GM18505 (cell line): ENCODE results near the gene SLC4A1AP.

Experiments used
- ATAC-seq: cut with Tn5 transposase; IDR thresholded peaks from one replicate; pipeline ENCODE4 v1.9.1; 2021; ENCODE audit not compliant: unreplicated experiment
- POLR2A ChIP-seq: IDR thresholded peaks from 4 replicates; pipeline ENCODE4 v1.6.1; 2011; ENCODE audit warnings: borderline replicate concordance; ENCODE audit not compliant: insufficient read depth, insufficient read length; ENCODE audit errors: extremely low read depth

Gene SLC4A1AP

GRCh38 chr2:27729614-27730013 lies 65.9 kb downstream of the SLC4A1AP start:
- TF ChIP-seq POLR2A, result no peak
- ATAC-seq, result no peak

- TF ChIP-seq POLR2A, result no peak
- no peak for ATAC-seq
Measured at GRCh38 chr2:27730261-27730662, 66.6 kb downstream of the SLC4A1AP start.

GRCh38 chr2:27730980-27731691 lies 67.4 kb downstream of the SLC4A1AP start:
- no peak for ATAC-seq
- TF ChIP-seq POLR2A, result no peak

- TF ChIP-seq POLR2A, result no peak
- ATAC-seq, result no peak
Measured at GRCh38 chr2:27734305-27734704, 70.6 kb downstream of the SLC4A1AP start.

- TF ChIP-seq POLR2A, result no peak
- no peak for ATAC-seq
Measured at GRCh38 chr2:27735263-27735904, 71.7 kb downstream of the SLC4A1AP start.

- ATAC-seq, result no peak
- no peak for TF ChIP-seq POLR2A
Measured at GRCh38 chr2:27736031-27736889, 72.6 kb downstream of the SLC4A1AP start.

- no peak for TF ChIP-seq POLR2A
- ATAC-seq, result no peak
Measured at GRCh38 chr2:27736890-27737204, 73.2 kb downstream of the SLC4A1AP start.

- no peak for TF ChIP-seq POLR2A
- ATAC-seq, result no peak
Measured at GRCh38 chr2:27737676-27738348, 74.1 kb downstream of the SLC4A1AP start.

- no peak for TF ChIP-seq POLR2A
- no peak for ATAC-seq
Measured at GRCh38 chr2:27738349-27739057, 74.8 kb downstream of the SLC4A1AP start.

GRCh38 chr2:27739058-27739373 lies 75.3 kb downstream of the SLC4A1AP start:
- no peak for TF ChIP-seq POLR2A
- ATAC-seq, result no peak

GRCh38 chr2:27741673-27742072 lies 78.0 kb downstream of the SLC4A1AP start:
- no peak for ATAC-seq
- no peak for TF ChIP-seq POLR2A

GRCh38 chr2:27742571-27742970 lies 78.9 kb downstream of the SLC4A1AP start:
- TF ChIP-seq POLR2A, result no peak
- no peak for ATAC-seq
